ENCODE data around the gene DCAKD.

DCAKD gene

GRCh38 chr17:44998646-44999045, 52.8 kb downstream of the DCAKD start:
- no peak for DNase-seq

- DNase-seq: peak; percentile 26
These were observed 53.5 kb downstream of the DCAKD start for GRCh38 chr17:44997733-44998520.

GRCh38 chr17:44996304-44996703, 55.1 kb downstream of the DCAKD start:
- no peak for DNase-seq

- no peak for DNase-seq
These were observed 55.9 kb downstream of the DCAKD start for GRCh38 chr17:44995436-44996001.

- DNase-seq: no peak
These were observed 59.0 kb downstream of the DCAKD start for GRCh38 chr17:44992242-44992939.

GRCh38 chr17:44990994-44991393, 60.4 kb downstream of the DCAKD start:
- no peak for DNase-seq

GRCh38 chr17:44989552-44990138, 61.8 kb downstream of the DCAKD start:
- no peak for DNase-seq

GRCh38 chr17:44988044-44988942, 63.1 kb downstream of the DCAKD start:
- DNase-seq: no peak

GRCh38 chr17:44983563-44983962, 67.9 kb downstream of the DCAKD start:
- no peak for DNase-seq

GRCh38 chr17:44982113-44982702, 69.2 kb downstream of the DCAKD start:
- DNase-seq: no peak

- DNase-seq: peak; percentile 80
These were observed 70.0 kb downstream of the DCAKD start for GRCh38 chr17:44981221-44981968.

GRCh38 chr17:44979426-44979995, 71.9 kb downstream of the DCAKD start:
- DNase-seq: no peak

- DNase-seq: no peak
These were observed 72.6 kb downstream of the DCAKD start for GRCh38 chr17:44978807-44979206.

GRCh38 chr17:44977814-44978550, 73.5 kb downstream of the DCAKD start:
- DNase-seq: no peak

- DNase-seq: no peak
These were observed 74.4 kb downstream of the DCAKD start for GRCh38 chr17:44977065-44977464.

- no peak for DNase-seq
These were observed 75.2 kb downstream of the DCAKD start for GRCh38 chr17:44976206-44976605.
